Gastroesophageal sphincter (tissue), 4 donors: ENCODE data around the gene APC. TPM values are rescaled to one million over a fixed set of nuclear protein-coding genes. Genes with fewer than 3 reads are reported as not detected.
"Not testable (repeated sequence)": the region's sequence is repeated elsewhere in the genome, so short reads cannot be mapped to it uniquely, and the experiment has no call there.

ENCODE experiments used
- ATAC-seq: fragments of 150-250 bp; one replicate; pipeline ENCODE4 v1.9.1; 2016; ENCODE audit warnings: mild to moderate bottlenecking, moderate library complexity
- H3K27ac ChIP-seq, 4 donors: fragments of 200-600 bp; sonication (generic) in 3 of 4; 1 replicate in 3 of 4; 2 replicates in 1 of 4; pipeline ENCODE4 v1.5.1; 2016 to 2019
- H3K27me3 ChIP-seq: fragments of 200-600 bp; sonication (generic); one replicate; pipeline ENCODE4 v1.5.1; 2019
- H3K36me3 ChIP-seq, 2 donors: fragments of 200-600 bp; sonication (generic); one replicate each; pipeline ENCODE4 v1.5.1; 2019; ENCODE audit warnings: control low read depth in 1 of 2
- H3K4me1 ChIP-seq, 3 donors: fragments of 200-600 bp; sonication (generic); 1 replicate in 2 of 3; 2 replicates in 1 of 3; pipeline ENCODE4 v1.5.1; 2016 to 2019; ENCODE audit warnings: control low read depth in 2 of 3
- H3K4me3 ChIP-seq, 2 donors: fragments of 200-600 bp; sonication (generic); one replicate each; pipeline ENCODE4 v1.5.1; 2019; ENCODE audit warnings: mild to moderate bottlenecking in 1 of 2, moderate library complexity in 1 of 2
- H3K9me3 ChIP-seq, 3 donors: fragments of 200-600 bp; sonication (generic); one replicate each; pipeline ENCODE4 v1.5.1; 2017 to 2019; ENCODE audit warnings: control low read depth in 2 of 3
- EP300 ChIP-seq: sonication (generic); formaldehyde crosslinking; IDR thresholded peaks from one replicate; pipeline ENCODE4 v1.6.1; 2017; ENCODE audit warnings: antibody characterized with exemption, mild to moderate bottlenecking
- POLR2A ChIP-seq, 2 donors: fragments of 450-650 bp; IDR thresholded peaks; one replicate each; pipeline ENCODE4 v1.6.1; 2017; ENCODE audit warnings: antibody characterized with exemption in 2 of 2, mild to moderate bottlenecking in 2 of 2, moderate library complexity in 1 of 2
- POLR2AphosphoS5 ChIP-seq: sonication (generic); formaldehyde crosslinking; IDR thresholded peaks from one replicate; pipeline ENCODE4 v1.6.1; 2017; ENCODE audit warnings: antibody characterized with exemption
- WGBS, 2 donors: methylation state at CpG; one replicate each; pipeline ENCODE4 v1.1.5; 2018; ENCODE audit warnings: low coverage in 1 of 2; 5-methylcytosine and 5-hydroxymethylcytosine counted together
- total RNA-seq, 4 donors: library from RNA; depleted of rRNA; stranded (reverse); fragments of >200 nt; gene quantifications; one replicate each; pipeline ENCODE4 v1.1.0, GENCODE V29; 2016
- TF ChIP-seq, protein P1 (sequence below), 4 experiments: fragments of 200-600 bp in 2 of 4; fragments of 450-650 bp in 2 of 4; sonication (generic) in 1 of 4; IDR thresholded peaks; one replicate each; pipeline ENCODE4 v1.5.1; 2017 to 2019; ENCODE audit warnings: antibody characterized with exemption in 4 of 4, mild to moderate bottlenecking in 2 of 4, moderate library complexity in 2 of 4

The APC gene
- total RNA-seq, 4 donors from 2014 or later = 77.3 to 172 (median 112) TPM

DNA sequence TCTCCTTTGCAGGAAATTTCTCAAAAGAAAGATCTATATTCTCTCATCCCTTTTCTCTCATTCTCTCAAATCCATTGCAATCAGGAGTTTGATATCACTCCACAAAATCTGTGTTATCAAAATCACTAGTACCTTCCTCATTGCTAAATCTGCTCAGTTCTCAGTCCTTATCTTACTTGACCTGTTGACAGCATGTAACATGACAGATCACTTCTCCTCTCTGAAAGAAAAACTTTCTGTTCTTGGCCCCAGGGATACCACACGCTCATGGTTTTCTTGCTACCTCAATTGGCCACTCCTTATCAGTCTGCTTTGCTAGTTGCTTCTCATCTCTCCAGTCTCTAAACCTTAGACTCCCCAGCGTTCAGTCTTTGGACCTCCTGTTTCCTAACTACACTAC lies 145.5 kb downstream of the APC start:
- no peak overlapping the region for H3K4me3 ChIP-seq
- TF ChIP-seq, protein P1, sequence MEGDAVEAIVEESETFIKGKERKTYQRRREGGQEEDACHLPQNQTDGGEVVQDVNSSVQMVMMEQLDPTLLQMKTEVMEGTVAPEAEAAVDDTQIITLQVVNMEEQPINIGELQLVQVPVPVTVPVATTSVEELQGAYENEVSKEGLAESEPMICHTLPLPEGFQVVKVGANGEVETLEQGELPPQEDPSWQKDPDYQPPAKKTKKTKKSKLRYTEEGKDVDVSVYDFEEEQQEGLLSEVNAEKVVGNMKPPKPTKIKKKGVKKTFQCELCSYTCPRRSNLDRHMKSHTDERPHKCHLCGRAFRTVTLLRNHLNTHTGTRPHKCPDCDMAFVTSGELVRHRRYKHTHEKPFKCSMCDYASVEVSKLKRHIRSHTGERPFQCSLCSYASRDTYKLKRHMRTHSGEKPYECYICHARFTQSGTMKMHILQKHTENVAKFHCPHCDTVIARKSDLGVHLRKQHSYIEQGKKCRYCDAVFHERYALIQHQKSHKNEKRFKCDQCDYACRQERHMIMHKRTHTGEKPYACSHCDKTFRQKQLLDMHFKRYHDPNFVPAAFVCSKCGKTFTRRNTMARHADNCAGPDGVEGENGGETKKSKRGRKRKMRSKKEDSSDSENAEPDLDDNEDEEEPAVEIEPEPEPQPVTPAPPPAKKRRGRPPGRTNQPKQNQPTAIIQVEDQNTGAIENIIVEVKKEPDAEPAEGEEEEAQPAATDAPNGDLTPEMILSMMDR (IDR thresholded peaks at IDR 0.05) = no peak
- TF ChIP-seq EP300 (no peak), POLR2A (IDR thresholded peaks at IDR 0.05) (no peak), POLR2AphosphoS5 (no peak)
- peaks cover 7 to 92% of the 10 kb centered on the region in 2 donors for H3K36me3 ChIP-seq
- 84 to 89% methylated on average over 2 of the region's 2 CpGs for WGBS, 2 donors
- no peak overlapping the region for H3K27ac ChIP-seq
- no peak for ATAC-seq
- H3K9me3 ChIP-seq = no peaks in the 10 kb centered on the region
- H3K4me1 ChIP-seq = peaks cover 0 to 10% (median 0%) of the 10 kb centered on the region in 3 donors
- H3K27me3 ChIP-seq = no peaks in the 10 kb centered on the region

DNA sequence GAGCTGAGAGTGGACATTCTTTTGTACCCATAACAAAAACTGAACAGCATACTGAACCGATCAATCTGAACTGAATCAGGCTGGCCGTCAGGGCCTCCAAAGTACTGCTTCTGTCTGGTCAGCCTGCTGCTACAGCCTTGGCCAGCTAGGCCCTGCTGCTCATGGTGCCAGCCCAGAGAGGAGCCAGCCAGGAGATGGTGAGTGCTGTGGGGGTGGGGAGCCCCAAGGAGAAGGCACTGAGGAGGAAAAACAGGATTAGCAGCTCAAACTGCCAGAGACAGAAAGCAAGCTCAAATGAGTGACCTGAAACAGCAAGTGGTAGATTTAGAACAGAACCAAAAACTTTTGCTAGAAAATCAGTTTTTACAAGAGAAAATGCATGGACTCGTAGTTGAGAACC lies 147.3 kb downstream of the APC start:
- 71 to 92% methylated on average over 2 to 3 of the region's 3 CpGs for WGBS, 2 donors
- H3K27ac ChIP-seq = no peak overlapping the region
- H3K9me3 ChIP-seq = no peaks in the 10 kb centered on the region
- peaks cover 7 to 77% of the 10 kb centered on the region in 2 donors for H3K36me3 ChIP-seq
- no peak overlapping the region for H3K4me3 ChIP-seq
- H3K4me1 ChIP-seq = peaks cover 0 to 7% (median 0%) of the 10 kb centered on the region in 3 donors
- no peak for ATAC-seq
- H3K27me3 ChIP-seq = no peaks in the 10 kb centered on the region
- TF ChIP-seq, protein P1 (IDR thresholded peaks at IDR 0.05) = no peak
- no peak for TF ChIP-seq POLR2A (IDR thresholded peaks at IDR 0.05)
- no peak for TF ChIP-seq POLR2AphosphoS5
- TF ChIP-seq EP300 = no peak

DNA sequence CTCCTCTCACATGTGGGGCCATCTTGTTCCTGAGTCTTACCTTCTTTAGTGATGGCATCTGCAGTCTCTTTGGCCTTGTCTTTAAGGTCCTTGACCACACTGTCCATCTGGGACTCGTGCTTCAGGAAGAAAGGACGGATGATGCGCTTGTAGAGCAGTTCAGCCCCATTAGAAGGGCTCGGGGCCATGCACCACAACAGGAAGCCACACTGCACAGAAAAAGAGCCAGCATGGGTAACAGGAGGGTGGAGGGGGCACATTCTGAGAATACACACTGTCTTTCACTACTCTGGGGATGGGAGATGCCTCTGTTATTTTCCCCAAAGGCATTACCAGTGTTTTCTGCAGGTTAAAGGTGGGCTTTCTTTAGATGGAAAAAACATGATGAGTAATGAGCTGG lies 149.3 kb downstream of the APC start:
- peaks cover 7 to 77% of the 10 kb centered on the region in 2 donors for H3K36me3 ChIP-seq
- 100% methylated on average over 3 of the region's 4 CpGs; no CpG with 5 or more reads in 1 of the 2 donors for WGBS, 2 donors
- H3K27ac ChIP-seq = no peak overlapping the region

DNA sequence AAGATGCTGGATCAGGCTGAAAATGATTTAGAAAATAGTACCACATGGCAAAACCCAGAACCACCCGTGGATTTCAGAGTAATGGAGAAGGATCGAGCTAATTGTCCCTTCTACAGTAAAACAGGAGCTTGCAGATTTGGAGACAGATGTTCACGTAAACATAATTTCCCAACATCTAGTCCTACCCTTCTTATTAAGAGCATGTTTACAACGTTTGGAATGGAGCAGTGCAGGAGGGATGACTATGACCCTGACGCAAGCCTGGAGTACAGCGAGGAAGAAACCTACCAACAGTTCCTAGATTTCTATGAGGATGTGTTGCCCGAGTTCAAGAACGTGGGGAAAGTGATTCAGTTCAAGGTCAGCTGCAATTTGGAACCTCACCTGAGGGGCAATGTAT lies 154.4 kb downstream of the APC start:
- H3K36me3 ChIP-seq = peaks cover 0 to 59% of the 10 kb centered on the region in 2 donors
- 80 to 84% methylated on average over 4 to 8 of the region's 8 CpGs for WGBS, 2 donors
- H3K9me3 ChIP-seq, H3K4me1 ChIP-seq, H3K4me3 ChIP-seq, H3K27me3 ChIP-seq, H3K27ac ChIP-seq, ATAC-seq: not testable (repeated sequence)

More for the DNA sequence above, 149.3 kb downstream of the APC start:
- no peaks in the 10 kb centered on the region for H3K4me1 ChIP-seq
- no peaks in the 10 kb centered on the region for H3K9me3 ChIP-seq
- TF ChIP-seq, protein P1 (IDR thresholded peaks at IDR 0.05) = no peak
- TF ChIP-seq POLR2A (IDR thresholded peaks at IDR 0.05) = no peak
- no peak for TF ChIP-seq POLR2AphosphoS5
- TF ChIP-seq EP300 = no peak
- no peaks in the 10 kb centered on the region for H3K27me3 ChIP-seq
- no peak for ATAC-seq
- H3K4me3 ChIP-seq = no peak overlapping the region

DNA sequence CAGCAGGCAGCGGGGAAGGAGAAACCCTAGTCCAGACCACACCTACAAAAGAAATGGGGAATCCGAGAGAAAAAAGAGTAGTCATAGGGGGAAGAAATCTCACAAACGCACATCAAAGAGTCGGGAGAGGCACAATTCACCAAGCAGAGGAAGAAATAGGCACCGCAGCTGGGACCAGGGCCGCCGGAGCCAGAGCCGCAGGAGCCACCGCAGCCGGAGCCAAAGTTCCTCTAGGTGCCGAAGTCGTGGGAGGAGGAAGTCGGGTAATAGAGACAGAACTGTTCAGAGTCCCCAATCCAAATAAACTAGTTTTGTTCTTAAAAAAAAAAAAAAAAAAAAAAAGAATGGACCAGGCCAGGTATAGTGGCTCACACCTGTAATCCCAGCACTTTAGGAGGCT lies 155.1 kb downstream of the APC start:
- H3K4me1 ChIP-seq = no peaks in the 10 kb centered on the region
- H3K4me3 ChIP-seq = no peak overlapping the region
- H3K9me3 ChIP-seq = no peaks in the 10 kb centered on the region
- H3K27me3 ChIP-seq = no peaks in the 10 kb centered on the region
- no peak for TF ChIP-seq POLR2A (IDR thresholded peaks at IDR 0.05)
- TF ChIP-seq POLR2AphosphoS5 = no peak
- TF ChIP-seq EP300 = no peak
- TF ChIP-seq, protein P1 (IDR thresholded peaks at IDR 0.05) = no peak
- 91 to 95% methylated on average over 6 to 7 of the region's 13 CpGs for WGBS, 2 donors
- H3K36me3 ChIP-seq = peaks cover 0 to 57% of the 10 kb centered on the region in 2 donors
- ATAC-seq = no peak
- H3K27ac ChIP-seq = no peak overlapping the region
